ENCODE measurements around the gene APBA1. TPM values are rescaled to one million over a fixed set of nuclear protein-coding genes. Genes with fewer than 3 reads are reported as not detected.
A peak's percentile ranks its signal among the peaks of the same experiment; 100 is the strongest.

APBA1 gene
- total RNA-seq, 3 donors from 2014 or later: 10.1 to 14.4 (median 12.7) TPM

DNA sequence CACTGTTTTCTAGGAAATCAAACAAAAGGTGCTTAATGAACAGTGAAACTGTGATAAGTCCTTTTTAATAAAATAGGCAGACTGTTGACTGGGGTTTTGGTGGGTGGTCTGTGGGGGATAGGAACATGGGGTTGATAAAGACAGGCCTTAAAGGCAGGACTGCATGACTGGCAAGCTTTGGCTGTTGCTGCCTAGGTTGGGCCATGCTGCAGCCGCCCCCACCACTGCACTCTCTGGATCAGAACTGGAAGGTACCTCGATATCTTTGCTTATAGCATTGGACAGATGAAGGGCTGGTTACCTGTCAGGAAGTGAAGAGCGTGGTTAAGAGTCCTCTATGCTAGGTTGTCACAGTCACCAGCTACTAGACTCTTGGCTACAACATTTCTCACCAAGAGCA lies 24.4 kb downstream of the APBA1 start:
- intact Hi-C loops (cut with DNase I, micrococcal nuclease): no loop called here
- TF ChIP-seq CTCF (IDR thresholded peaks at IDR 0.05): no peak
- no peak overlapping the region for H3K4me3 ChIP-seq
- DNase-seq (no peak), ATAC-seq (no peak)
- H3K4me1 ChIP-seq (ENCODE audit: low read depth): peaks cover 14% of the 10 kb centered on the region
- H3K9me3 ChIP-seq: no peaks in the 10 kb centered on the region
- no peaks in the 10 kb centered on the region for H3K36me3 ChIP-seq (ENCODE audit: low read depth)

- Histone ChIP-seq H3K4me1 (ENCODE audit: low read depth) (peaks cover 14% of the 10 kb centered on the region), H3K9me3 (no peaks in the 10 kb centered on the region), H3K4me3 (no peak overlapping the region), H3K36me3 (ENCODE audit: low read depth) (no peaks in the 10 kb centered on the region)
- DNase-seq (no peak), ATAC-seq (no peak)
- intact Hi-C loops (cut with DNase I, micrococcal nuclease): no loop called here
- no peak for TF ChIP-seq CTCF (IDR thresholded peaks at IDR 0.05)
These were observed 25.4 kb downstream of the APBA1 start for GRCh38 chr9:69646810-69647209.

DNA sequence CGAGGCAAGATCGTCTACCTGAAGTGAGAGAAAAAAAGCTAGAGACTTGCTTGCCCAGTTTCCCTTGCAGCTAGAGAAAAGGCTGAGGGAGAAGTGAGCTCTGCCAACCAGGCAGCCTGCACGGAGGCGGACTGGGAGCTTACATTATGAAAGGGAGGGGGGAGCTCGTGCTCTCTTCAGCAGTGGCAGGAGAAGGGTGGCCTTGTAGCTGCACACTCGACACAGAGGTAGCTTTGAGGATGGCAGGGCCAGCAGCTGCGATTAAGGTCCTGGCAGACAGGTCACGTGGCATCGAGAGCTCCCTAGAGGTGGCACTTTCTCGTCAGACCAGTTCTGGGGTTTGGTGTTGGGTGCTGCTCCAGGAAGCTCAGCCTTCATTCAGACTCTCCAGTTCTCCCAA lies 26.7 kb downstream of the APBA1 start:
- Histone ChIP-seq H3K4me1 (ENCODE audit: low read depth) (peaks cover 14% of the 10 kb centered on the region), H3K9me3 (no peaks in the 10 kb centered on the region), H3K4me3 (no peak overlapping the region), H3K36me3 (ENCODE audit: low read depth) (no peaks in the 10 kb centered on the region)
- ATAC-seq: peak; percentile 94
- intact Hi-C loops (cut with DNase I, micrococcal nuclease): no loop called here
- DNase-seq: peak; percentile 63 to 69 (median 67)
- TF ChIP-seq CTCF (IDR thresholded peaks at IDR 0.05): no peak

DNA sequence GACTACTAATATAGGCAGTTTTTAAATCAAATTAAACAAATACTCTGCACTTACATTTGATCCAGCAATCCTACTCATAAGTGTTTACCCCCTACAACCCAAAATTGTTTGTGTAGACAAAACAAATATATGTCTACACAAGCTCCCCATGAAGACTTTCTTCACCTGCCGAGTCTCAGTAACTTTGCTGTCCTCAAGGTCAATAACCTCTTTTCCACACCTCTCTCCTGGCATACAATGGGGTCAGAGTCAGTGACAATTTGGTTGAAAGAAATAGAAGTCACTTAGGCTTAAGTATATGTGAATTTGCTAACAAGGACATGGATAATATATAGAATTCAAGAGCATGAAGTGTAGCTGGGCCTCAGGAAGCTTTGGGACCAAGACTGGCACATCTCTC lies 29.1 kb downstream of the APBA1 start:
- ATAC-seq: no peak
- H3K9me3 ChIP-seq: no peaks in the 10 kb centered on the region
- no peaks in the 10 kb centered on the region for H3K36me3 ChIP-seq (ENCODE audit: low read depth)
- intact Hi-C loops (cut with DNase I, micrococcal nuclease): no loop called here
- DNase-seq: no peak
- no peak overlapping the region for H3K4me3 ChIP-seq
- TF ChIP-seq CTCF (IDR thresholded peaks at IDR 0.05): no peak
- H3K4me1 ChIP-seq (ENCODE audit: low read depth): peaks cover 14% of the 10 kb centered on the region

DNA sequence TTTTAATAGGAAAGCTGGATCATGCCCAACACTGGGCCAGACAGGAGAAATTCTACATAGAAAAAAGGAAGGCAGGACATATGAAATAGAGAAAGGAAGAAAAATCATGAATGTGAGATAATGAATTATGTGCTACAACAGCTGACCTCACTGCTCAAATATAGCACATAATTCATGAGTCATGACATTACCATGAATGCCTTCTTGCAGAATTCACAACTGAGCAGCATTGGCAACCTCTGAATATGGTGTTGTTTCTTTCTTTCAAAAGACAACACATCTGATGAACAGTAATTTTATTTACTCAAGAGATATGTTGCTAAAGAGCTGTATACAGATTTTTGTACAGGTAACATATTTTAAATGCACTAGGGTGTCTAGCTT lies 34.4 kb downstream of the APBA1 start:
- DNase-seq: no peak
- no peak for TF ChIP-seq CTCF (IDR thresholded peaks at IDR 0.05)
- no peaks in the 10 kb centered on the region for H3K36me3 ChIP-seq (ENCODE audit: low read depth)
- intact Hi-C loops (cut with DNase I, micrococcal nuclease): no loop called here
- H3K4me1 ChIP-seq (ENCODE audit: low read depth): no peaks in the 10 kb centered on the region
- no peaks in the 10 kb centered on the region for H3K9me3 ChIP-seq
- no peak overlapping the region for H3K4me3 ChIP-seq
- ATAC-seq: no peak

- Histone ChIP-seq H3K4me3 (no peak overlapping the region), H3K36me3 (ENCODE audit: low read depth) (no peaks in the 10 kb centered on the region), H3K9me3 (no peaks in the 10 kb centered on the region), H3K4me1 (ENCODE audit: low read depth) (no peaks in the 10 kb centered on the region)
- TF ChIP-seq CTCF (IDR thresholded peaks at IDR 0.05): no peak
- intact Hi-C loops (cut with DNase I, micrococcal nuclease): no loop called here
- no peak for DNase-seq
- no peak for ATAC-seq
These were observed 34.9 kb downstream of the APBA1 start for GRCh38 chr9:69637193-69637816.

Data from mucosa of descending colon (tissue), 3 donors.